ENCODE data around the gene RASAL1. TPM values are rescaled to one million over a fixed set of nuclear protein-coding genes. Genes with fewer than 3 reads are reported as not detected.
A peak's percentile ranks its signal among the peaks of the same experiment; 100 is the strongest.

Gene RASAL1
- total RNA-seq, 4 donors from 2014 or later = 17.4 to 98.7 (median 56.6) TPM

- Histone ChIP-seq H3K27ac (no peak overlapping the region), H3K36me3 (no peaks in the 10 kb centered on the region), H3K4me1 (peaks cover 0 to 14% (median 0%) of the 10 kb centered on the region in 3 donors), H3K9me3 (no peaks in the 10 kb centered on the region), H3K4me3 (peak overlapping the region in 1 of 4 donors; percentile 1), H3K27me3 (peaks cover 0 to 53% (median 0%) of the 10 kb centered on the region in 4 donors)
- intact Hi-C loops (cut with DNase I) = loop anchor here (5.0 kb wide), 1 partner anchor 41 kb away; no protein-coding TSS in a partner anchor
- no peak for TF ChIP-seq CTCF (IDR thresholded peaks at IDR 0.05)
- no peak for TF ChIP-seq POLR2A (IDR thresholded peaks at IDR 0.05)
- no peak for DNase-seq
- 18 to 44% methylated on average over 11 to 17 of the region's 31 CpGs for WGBS, 2 donors
Measured at GRCh38 chr12:113092607-113093408, 42.8 kb downstream of the RASAL1 start.

- Histone ChIP-seq H3K9me3 (no peaks in the 10 kb centered on the region), H3K36me3 (no peaks in the 10 kb centered on the region), H3K27me3 (peaks cover 0 to 66% (median 0%) of the 10 kb centered on the region in 4 donors), H3K27ac (no peak overlapping the region), H3K4me1 (peaks cover 0 to 13% (median 0%) of the 10 kb centered on the region in 3 donors), H3K4me3 (no peak overlapping the region)
- intact Hi-C loops (cut with DNase I) = loop anchor here (5.0 kb wide), 1 partner anchor 39 kb away; no protein-coding TSS in a partner anchor
- TF ChIP-seq POLR2A (IDR thresholded peaks at IDR 0.05) (no peak), CTCF (IDR thresholded peaks at IDR 0.05) (no peak)
- no peak for DNase-seq
- 44% methylated on average over 3 of the region's 3 CpGs; no CpG with 5 or more reads in 1 of the 2 donors for WGBS, 2 donors
Measured at GRCh38 chr12:113091506-113091905, 44.1 kb downstream of the RASAL1 start.

GRCh38 chr12:113090740-113091139 is 44.8 kb downstream of the RASAL1 start:
- Histone ChIP-seq H3K4me1 (peaks cover 0 to 13% (median 0%) of the 10 kb centered on the region in 3 donors), H3K27me3 (peaks cover 0 to 72% (median 0%) of the 10 kb centered on the region in 4 donors), H3K4me3 (no peak overlapping the region), H3K27ac (no peak overlapping the region), H3K36me3 (no peaks in the 10 kb centered on the region), H3K9me3 (no peaks in the 10 kb centered on the region)
- DNase-seq = no peak
- intact Hi-C loops (cut with DNase I) = loop anchor here (5.0 kb wide), 1 partner anchor 38 kb away; no protein-coding TSS in a partner anchor
- no peak for TF ChIP-seq POLR2A (IDR thresholded peaks at IDR 0.05)
- TF ChIP-seq CTCF (IDR thresholded peaks at IDR 0.05) = no peak
- WGBS, 2 donors = 66 to 71% methylated on average over 11 to 18 of the region's 21 CpGs

- intact Hi-C loops (cut with DNase I) = loop anchor here (5.0 kb wide), 1 partner anchor 38 kb away; no protein-coding TSS in a partner anchor
Measured at GRCh38 chr12:113089839-113090238, 45.7 kb downstream of the RASAL1 start.

More at GRCh38 chr12:113089839-113090238, 45.7 kb downstream of the RASAL1 start:
- no peaks in the 10 kb centered on the region for H3K36me3 ChIP-seq
- H3K4me1 ChIP-seq = peaks cover 0 to 13% (median 0%) of the 10 kb centered on the region in 3 donors
- no peak overlapping the region for H3K4me3 ChIP-seq
- no peak overlapping the region for H3K27ac ChIP-seq
- TF ChIP-seq POLR2A (IDR thresholded peaks at IDR 0.05) (no peak), CTCF (IDR thresholded peaks at IDR 0.05) (no peak)
- H3K9me3 ChIP-seq = no peaks in the 10 kb centered on the region
- peaks cover 0 to 72% (median 0%) of the 10 kb centered on the region in 4 donors for H3K27me3 ChIP-seq
- no peak for DNase-seq

All from esophagus squamous epithelium (tissue), 5 donors.